Fibroblast of the aortic adventitia (primary cell): ENCODE measurements around the gene MYH6. TPM values are rescaled to one million over a fixed set of nuclear protein-coding genes. Genes with fewer than 3 reads are reported as not detected.
"Not testable (repeated sequence)": the region's sequence is repeated elsewhere in the genome, so short reads cannot be mapped to it uniquely, and the experiment has no call there.

Experiments used
- DNase-seq: peaks from one replicate; pipeline ENCODE4 v3.0.0-alpha.2; 2010; ENCODE audit warnings: low read depth
- H3K4me3 ChIP-seq: 2 replicates; pipeline ENCODE4 v1.5.1; 2011; ENCODE audit warnings: low read depth, mild to moderate bottlenecking, control low read depth, low read length, moderate library complexity
- total RNA-seq: library from RNA; depleted of rRNA; stranded (reverse); fragments of >200 nt; gene quantifications from 2 replicates; pipeline ENCODE4 v1.2.3, GENCODE V29; 2012; ENCODE audit warnings: low replicate concordance
- TF ChIP-seq, protein P1 (sequence below): IDR thresholded peaks from 2 replicates; pipeline ENCODE4 v1.5.1; 2011; ENCODE audit warnings: mild to moderate bottlenecking, low read length, control low read depth, inconsistent platforms; ENCODE audit not compliant: insufficient read depth

The MYH6 gene
- total RNA-seq, 1 donor, result not detected

DNA sequence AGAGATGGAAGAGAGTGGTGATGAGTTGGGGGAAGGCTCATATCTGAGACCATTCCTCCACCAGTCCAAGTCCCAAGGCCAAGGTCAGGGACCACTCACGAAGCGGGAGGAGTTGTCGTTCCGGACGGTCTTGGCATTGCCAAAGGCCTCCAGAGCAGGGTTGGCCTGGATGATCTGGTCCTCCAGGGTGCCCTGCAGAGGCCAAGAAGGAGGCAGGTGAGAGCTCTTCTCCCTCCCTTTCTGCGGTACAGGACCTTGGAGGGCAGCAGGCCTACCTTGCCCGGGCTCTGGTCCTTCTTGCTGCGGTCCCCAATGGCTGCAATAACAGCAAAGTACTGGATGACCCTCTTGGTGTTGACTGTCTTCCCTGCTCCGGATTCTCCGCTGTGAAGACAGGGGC lies 23.4 kb upstream of the MYH6 start:
- no peak for DNase-seq
- no peak overlapping the region for H3K4me3 ChIP-seq
- TF ChIP-seq, protein P1, sequence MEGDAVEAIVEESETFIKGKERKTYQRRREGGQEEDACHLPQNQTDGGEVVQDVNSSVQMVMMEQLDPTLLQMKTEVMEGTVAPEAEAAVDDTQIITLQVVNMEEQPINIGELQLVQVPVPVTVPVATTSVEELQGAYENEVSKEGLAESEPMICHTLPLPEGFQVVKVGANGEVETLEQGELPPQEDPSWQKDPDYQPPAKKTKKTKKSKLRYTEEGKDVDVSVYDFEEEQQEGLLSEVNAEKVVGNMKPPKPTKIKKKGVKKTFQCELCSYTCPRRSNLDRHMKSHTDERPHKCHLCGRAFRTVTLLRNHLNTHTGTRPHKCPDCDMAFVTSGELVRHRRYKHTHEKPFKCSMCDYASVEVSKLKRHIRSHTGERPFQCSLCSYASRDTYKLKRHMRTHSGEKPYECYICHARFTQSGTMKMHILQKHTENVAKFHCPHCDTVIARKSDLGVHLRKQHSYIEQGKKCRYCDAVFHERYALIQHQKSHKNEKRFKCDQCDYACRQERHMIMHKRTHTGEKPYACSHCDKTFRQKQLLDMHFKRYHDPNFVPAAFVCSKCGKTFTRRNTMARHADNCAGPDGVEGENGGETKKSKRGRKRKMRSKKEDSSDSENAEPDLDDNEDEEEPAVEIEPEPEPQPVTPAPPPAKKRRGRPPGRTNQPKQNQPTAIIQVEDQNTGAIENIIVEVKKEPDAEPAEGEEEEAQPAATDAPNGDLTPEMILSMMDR, result no peak

- no peak for DNase-seq
- no peak overlapping the region for H3K4me3 ChIP-seq
- TF ChIP-seq, protein P1, result no peak
Measured at GRCh38 chr14:23430723-23431085, 22.6 kb upstream of the MYH6 start.

DNA sequence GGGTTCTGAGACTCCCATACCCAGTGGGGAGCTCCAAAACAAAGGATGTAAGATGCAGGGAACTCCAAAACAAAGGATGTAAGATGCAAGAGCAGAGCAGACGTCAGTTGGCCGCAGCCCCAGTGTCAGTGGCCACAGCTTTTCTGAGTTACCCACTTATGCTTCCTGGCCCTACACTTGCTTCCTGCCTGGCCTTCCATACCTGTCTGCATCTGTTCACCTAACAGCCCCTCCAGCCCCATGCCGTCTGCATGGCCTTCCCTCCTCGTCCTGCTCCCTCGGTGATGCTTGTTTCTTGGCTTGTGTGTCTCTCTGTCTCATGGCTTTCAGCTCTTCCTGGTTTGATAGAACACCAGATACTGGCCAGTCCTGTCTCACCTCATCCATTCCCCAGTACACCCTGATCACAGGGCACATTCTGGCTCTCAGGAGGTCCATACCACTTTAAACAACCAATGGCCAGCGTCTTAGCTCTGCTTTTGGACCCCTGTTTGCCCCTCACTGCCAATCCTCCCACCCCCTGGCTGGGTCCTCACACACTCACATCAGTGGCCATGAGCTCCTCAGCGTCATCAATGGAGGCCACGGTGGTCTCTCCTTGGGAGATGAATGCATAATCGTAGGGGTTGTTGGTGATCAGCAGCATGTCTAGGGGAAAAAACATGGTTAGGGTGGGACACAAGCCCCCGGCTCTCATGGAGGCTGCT lies 22.1 kb upstream of the MYH6 start:
- DNase-seq, result no peak
- no peak overlapping the region for H3K4me3 ChIP-seq
- TF ChIP-seq, protein P1, result no peak

GRCh38 chr14:23428686-23429495 lies 20.8 kb upstream of the MYH6 start:
- TF ChIP-seq, protein P1, result no peak
- no peak for DNase-seq
- no peak overlapping the region for H3K4me3 ChIP-seq

DNA sequence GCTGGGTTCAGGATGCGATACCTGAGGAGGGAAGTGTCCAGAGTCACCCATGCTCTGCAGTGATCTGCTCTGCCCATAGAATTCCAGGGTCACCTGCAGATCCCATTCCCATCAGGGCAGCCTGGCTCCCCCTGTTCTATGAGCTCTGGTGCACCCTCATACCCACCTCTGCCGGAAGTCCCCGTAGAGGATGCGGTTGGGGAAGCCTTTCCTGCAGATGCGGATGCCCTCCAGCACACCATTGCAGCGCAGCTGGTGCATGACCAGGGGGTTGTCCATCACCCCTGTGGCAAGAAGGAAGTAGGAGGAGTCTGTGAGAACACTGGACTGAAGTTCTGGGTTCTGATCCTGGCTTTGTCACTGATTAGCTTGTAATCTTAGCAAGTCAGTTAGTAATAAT lies 17.7 kb upstream of the MYH6 start:
- DNase-seq, H3K4me3 ChIP-seq: not testable (repeated sequence)

- H3K4me3 ChIP-seq, result no peak overlapping the region
- TF ChIP-seq, protein P1, result no peak
- no peak for DNase-seq
Measured at GRCh38 chr14:23425169-23425568, 17.1 kb upstream of the MYH6 start.

GRCh38 chr14:23423657-23424056 lies 15.6 kb upstream of the MYH6 start:
- TF ChIP-seq, protein P1, result no peak
- DNase-seq, result no peak

More at GRCh38 chr14:23423657-23424056, 15.6 kb upstream of the MYH6 start:
- H3K4me3 ChIP-seq, result no peak overlapping the region
